ENCODE results near the gene SNRPN.
"Not testable (repeated sequence)": the region's sequence is repeated elsewhere in the genome, so short reads cannot be mapped to it uniquely, and the experiment has no call there.

SNRPN gene

DNA sequence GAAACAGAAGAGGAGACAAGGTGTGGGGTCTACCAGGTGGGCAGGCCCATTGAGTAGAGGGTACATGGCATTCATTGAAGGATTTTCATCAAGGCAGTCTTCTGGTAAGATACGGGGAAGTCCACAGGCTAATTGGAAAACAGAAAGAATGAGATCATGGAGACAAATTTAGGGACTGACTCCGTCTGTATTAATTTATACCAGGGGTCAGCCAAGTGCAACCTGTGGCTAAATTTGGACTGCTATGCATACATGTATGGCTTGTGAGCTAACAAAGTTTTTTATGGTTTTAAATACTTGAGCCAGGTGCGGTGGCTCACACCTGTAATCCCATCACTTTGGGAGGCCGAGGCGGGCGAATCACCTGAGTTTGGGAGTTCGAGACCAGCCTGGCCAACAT is 21.1 kb upstream of the SNRPN start:
- DNase-seq (ENCODE audit: low read depth), result no peak
- TF ChIP-seq, protein P1, sequence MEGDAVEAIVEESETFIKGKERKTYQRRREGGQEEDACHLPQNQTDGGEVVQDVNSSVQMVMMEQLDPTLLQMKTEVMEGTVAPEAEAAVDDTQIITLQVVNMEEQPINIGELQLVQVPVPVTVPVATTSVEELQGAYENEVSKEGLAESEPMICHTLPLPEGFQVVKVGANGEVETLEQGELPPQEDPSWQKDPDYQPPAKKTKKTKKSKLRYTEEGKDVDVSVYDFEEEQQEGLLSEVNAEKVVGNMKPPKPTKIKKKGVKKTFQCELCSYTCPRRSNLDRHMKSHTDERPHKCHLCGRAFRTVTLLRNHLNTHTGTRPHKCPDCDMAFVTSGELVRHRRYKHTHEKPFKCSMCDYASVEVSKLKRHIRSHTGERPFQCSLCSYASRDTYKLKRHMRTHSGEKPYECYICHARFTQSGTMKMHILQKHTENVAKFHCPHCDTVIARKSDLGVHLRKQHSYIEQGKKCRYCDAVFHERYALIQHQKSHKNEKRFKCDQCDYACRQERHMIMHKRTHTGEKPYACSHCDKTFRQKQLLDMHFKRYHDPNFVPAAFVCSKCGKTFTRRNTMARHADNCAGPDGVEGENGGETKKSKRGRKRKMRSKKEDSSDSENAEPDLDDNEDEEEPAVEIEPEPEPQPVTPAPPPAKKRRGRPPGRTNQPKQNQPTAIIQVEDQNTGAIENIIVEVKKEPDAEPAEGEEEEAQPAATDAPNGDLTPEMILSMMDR (IDR thresholded peaks at IDR 0.05; ENCODE audit: insufficient read depth, low read depth, low read length, missing control alignments), result no peak

DNA sequence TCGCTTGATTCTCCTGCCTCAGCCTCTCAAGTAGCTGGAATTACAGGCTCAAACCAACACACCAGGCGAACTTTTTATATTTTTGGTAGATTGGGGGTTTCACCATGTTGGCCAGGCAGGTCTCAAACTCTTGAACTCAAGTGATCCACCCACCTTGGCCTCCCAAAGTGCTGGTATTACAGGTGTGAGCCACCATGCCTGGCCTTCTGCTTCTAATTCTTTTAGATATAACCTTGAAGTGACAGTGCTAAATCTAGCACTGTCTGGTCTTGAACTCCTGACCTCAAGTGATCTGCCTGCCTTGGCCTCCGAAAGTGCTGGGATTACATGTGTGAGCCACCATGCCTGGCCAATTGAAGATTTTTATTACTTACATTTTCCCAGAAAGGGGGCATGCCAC is 16.6 kb upstream of the SNRPN start:
- not testable (repeated sequence) for DNase-seq (ENCODE audit: low read depth); H3K4me3 ChIP-seq (ENCODE audit: low read length)

More for the DNA sequence above, 21.1 kb upstream of the SNRPN start:
- no peak overlapping the region for H3K4me3 ChIP-seq (ENCODE audit: low read length)

DNA sequence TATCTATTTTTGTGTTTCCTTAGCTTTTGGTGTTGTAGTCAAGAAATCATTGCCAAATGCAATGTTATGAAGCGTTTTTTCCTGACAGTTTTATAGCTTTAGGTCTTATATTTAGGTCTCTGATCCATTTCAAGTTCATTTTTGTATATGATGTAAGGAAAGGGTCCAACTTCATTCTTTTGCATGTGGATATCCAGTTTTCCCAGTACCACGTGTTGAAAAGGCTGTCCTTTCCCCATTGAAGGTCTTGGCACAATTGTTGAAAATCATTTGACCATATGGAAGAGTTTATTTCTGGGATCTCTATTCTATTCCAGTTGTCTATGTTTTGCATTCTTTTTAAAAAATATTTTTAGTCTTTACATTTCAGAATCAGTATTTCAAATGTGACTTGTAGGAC is 14.6 kb upstream of the SNRPN start:
- TF ChIP-seq, protein P1 (IDR thresholded peaks at IDR 0.05; ENCODE audit: insufficient read depth, low read depth, low read length, missing control alignments), result no peak
- H3K4me3 ChIP-seq (ENCODE audit: low read length), result no peak overlapping the region
- DNase-seq (ENCODE audit: low read depth), result no peak

- no peak for DNase-seq (ENCODE audit: low read depth)
Measured at GRCh38 chr15:24943361-24943760, 11.4 kb upstream of the SNRPN start.

DNA sequence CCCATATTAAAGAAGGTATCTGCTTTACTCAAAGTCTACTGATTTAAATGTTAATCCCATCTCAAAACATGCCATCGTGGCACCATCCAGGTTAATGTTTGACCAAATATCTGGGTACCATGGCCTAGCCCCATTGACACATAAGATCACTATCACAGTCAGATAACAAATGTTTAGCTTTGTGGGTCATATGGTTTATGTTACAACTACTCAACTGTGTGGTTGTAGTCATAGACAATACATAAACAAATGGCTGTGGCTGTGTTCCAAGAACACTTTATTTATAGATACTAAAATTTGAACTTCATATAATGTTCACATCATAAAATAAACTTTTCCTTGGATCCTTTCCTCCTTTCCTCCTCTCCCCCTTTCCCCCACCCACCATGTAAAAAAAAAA is 9.8 kb upstream of the SNRPN start:
- DNase-seq (ENCODE audit: low read depth), result no peak
- no peak overlapping the region for H3K4me3 ChIP-seq (ENCODE audit: low read length)
- TF ChIP-seq, protein P1 (IDR thresholded peaks at IDR 0.05; ENCODE audit: insufficient read depth, low read depth, low read length, missing control alignments), result no peak

More at GRCh38 chr15:24943361-24943760, 11.4 kb upstream of the SNRPN start:
- no peak overlapping the region for H3K4me3 ChIP-seq (ENCODE audit: low read length)
- TF ChIP-seq, protein P1 (IDR thresholded peaks at IDR 0.05; ENCODE audit: insufficient read depth, low read depth, low read length, missing control alignments), result no peak

GRCh38 chr15:24945711-24946110 is 9.1 kb upstream of the SNRPN start:
- DNase-seq (ENCODE audit: low read depth), result no peak
- H3K4me3 ChIP-seq (ENCODE audit: low read length), result no peak overlapping the region
- TF ChIP-seq, protein P1 (IDR thresholded peaks at IDR 0.05; ENCODE audit: insufficient read depth, low read depth, low read length, missing control alignments), result no peak

GRCh38 chr15:24948495-24948894 is 6.3 kb upstream of the SNRPN start:
- TF ChIP-seq, protein P1 (IDR thresholded peaks at IDR 0.05; ENCODE audit: insufficient read depth, low read depth, low read length, missing control alignments), result no peak

More at GRCh38 chr15:24948495-24948894, 6.3 kb upstream of the SNRPN start:
- no peak overlapping the region for H3K4me3 ChIP-seq (ENCODE audit: low read length)
- no peak for DNase-seq (ENCODE audit: low read depth)
